ENCODE data around the gene SYTL3.

DNA sequence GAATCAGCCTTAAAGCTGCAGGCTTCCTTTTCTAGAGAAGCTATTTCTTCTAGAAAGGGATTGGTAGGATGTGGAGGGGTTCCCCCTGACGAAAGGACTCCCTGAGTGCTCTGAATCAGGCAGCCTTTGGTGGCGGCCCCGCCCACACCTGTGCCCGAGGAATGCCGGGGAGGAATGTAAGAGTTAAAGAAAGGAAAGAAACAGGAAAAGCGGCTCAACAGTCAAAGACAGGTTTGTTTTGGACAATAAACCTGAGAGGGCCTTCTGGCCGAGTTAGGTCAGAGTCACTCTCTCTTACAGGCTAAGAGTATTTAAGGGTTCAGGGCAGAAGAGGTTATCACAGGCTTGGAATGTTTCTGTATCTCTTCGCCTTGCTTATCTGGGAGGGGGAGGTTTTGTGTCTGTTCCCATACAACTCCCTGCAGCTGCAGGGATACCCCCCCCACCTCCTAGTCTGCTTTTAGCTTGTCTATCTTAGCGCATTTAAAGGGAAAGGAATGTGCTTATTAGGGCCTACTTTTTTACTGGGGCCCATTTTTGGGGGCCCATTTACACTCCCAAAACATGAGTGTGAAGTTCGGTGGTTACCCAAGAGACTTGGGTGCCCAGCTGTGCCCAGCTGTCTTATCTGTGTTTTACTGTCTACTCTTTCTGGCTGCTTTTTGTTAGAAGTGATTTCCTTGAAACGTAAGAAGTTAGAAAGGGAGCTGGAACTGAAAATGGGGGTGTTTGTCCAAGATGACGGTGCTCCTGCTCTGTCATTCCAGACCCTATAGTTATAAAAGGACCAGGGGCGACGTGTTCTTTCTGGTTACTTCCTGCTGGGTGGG, 38.1 kb upstream of the SYTL3 start:
- TF ChIP-seq, protein P1, sequence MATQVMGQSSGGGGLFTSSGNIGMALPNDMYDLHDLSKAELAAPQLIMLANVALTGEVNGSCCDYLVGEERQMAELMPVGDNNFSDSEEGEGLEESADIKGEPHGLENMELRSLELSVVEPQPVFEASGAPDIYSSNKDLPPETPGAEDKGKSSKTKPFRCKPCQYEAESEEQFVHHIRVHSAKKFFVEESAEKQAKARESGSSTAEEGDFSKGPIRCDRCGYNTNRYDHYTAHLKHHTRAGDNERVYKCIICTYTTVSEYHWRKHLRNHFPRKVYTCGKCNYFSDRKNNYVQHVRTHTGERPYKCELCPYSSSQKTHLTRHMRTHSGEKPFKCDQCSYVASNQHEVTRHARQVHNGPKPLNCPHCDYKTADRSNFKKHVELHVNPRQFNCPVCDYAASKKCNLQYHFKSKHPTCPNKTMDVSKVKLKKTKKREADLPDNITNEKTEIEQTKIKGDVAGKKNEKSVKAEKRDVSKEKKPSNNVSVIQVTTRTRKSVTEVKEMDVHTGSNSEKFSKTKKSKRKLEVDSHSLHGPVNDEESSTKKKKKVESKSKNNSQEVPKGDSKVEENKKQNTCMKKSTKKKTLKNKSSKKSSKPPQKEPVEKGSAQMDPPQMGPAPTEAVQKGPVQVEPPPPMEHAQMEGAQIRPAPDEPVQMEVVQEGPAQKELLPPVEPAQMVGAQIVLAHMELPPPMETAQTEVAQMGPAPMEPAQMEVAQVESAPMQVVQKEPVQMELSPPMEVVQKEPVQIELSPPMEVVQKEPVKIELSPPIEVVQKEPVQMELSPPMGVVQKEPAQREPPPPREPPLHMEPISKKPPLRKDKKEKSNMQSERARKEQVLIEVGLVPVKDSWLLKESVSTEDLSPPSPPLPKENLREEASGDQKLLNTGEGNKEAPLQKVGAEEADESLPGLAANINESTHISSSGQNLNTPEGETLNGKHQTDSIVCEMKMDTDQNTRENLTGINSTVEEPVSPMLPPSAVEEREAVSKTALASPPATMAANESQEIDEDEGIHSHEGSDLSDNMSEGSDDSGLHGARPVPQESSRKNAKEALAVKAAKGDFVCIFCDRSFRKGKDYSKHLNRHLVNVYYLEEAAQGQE (IDR thresholded peaks at IDR 0.05; ENCODE audit: low read depth, low read length) = no peak
- TF ChIP-seq, protein P2, sequence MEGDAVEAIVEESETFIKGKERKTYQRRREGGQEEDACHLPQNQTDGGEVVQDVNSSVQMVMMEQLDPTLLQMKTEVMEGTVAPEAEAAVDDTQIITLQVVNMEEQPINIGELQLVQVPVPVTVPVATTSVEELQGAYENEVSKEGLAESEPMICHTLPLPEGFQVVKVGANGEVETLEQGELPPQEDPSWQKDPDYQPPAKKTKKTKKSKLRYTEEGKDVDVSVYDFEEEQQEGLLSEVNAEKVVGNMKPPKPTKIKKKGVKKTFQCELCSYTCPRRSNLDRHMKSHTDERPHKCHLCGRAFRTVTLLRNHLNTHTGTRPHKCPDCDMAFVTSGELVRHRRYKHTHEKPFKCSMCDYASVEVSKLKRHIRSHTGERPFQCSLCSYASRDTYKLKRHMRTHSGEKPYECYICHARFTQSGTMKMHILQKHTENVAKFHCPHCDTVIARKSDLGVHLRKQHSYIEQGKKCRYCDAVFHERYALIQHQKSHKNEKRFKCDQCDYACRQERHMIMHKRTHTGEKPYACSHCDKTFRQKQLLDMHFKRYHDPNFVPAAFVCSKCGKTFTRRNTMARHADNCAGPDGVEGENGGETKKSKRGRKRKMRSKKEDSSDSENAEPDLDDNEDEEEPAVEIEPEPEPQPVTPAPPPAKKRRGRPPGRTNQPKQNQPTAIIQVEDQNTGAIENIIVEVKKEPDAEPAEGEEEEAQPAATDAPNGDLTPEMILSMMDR (IDR thresholded peaks at IDR 0.05) = no peak
- TF ChIP-seq YY1 (IDR thresholded peaks at IDR 0.05; ENCODE audit: low read depth) (no peak), POLR2AphosphoS5 (IDR thresholded peaks at IDR 0.05; ENCODE audit: low read depth, low read length) (no peak), EZH2phosphoT487 (IDR thresholded peaks at IDR 0.05; ENCODE audit: borderline replicate concordance, low read depth) (no peak), EP300 (IDR thresholded peaks at IDR 0.05; ENCODE audit: borderline replicate concordance in 1 of 2, low read depth in 1 of 2, low read length in 1 of 2) (no peak), FOXJ3 (CRISPR knock-in tag; IDR thresholded peaks at IDR 0.05) (no peak)
- TF ChIP-seq, protein P3, sequence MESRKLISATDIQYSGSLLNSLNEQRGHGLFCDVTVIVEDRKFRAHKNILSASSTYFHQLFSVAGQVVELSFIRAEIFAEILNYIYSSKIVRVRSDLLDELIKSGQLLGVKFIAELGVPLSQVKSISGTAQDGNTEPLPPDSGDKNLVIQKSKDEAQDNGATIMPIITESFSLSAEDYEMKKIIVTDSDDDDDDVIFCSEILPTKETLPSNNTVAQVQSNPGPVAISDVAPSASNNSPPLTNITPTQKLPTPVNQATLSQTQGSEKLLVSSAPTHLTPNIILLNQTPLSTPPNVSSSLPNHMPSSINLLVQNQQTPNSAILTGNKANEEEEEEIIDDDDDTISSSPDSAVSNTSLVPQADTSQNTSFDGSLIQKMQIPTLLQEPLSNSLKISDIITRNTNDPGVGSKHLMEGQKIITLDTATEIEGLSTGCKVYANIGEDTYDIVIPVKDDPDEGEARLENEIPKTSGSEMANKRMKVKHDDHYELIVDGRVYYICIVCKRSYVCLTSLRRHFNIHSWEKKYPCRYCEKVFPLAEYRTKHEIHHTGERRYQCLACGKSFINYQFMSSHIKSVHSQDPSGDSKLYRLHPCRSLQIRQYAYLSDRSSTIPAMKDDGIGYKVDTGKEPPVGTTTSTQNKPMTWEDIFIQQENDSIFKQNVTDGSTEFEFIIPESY (IDR thresholded peaks at IDR 0.05; ENCODE audit: borderline replicate concordance, low read depth) = no peak
